SK-N-SH treated with all-trans-retinoic acid at 6 μM for 48 hours (cell line): ENCODE data around the gene UNC50.

Experiments used
- ARNTL ChIP-seq: fragments of 450-650 bp; formaldehyde crosslinking; IDR thresholded peaks from 2 replicates; pipeline ENCODE4 v1.5.0; 2020; ENCODE audit warnings: low read depth, mild to moderate bottlenecking, moderate library complexity, borderline replicate concordance
- BACH2 ChIP-seq: fragments of 250-450 bp; sonication (Bioruptor Pico); IDR thresholded peaks from 2 replicates; pipeline ENCODE4 v1.9.0; 2021; ENCODE audit warnings: mild to moderate bottlenecking, borderline replicate concordance
- CSDC2 ChIP-seq: fragments of 250-450 bp; sonication (Bioruptor Pico); IDR thresholded peaks from 2 replicates; pipeline ENCODE4 v1.5.0; 2020; ENCODE audit warnings: mild to moderate bottlenecking, moderate library complexity
- ISL1 ChIP-seq: fragments of 250-450 bp; sonication (Bioruptor Pico); IDR thresholded peaks from 2 replicates; pipeline ENCODE4 v2.1.2; 2022; ENCODE audit warnings: mild to moderate bottlenecking, moderate library complexity
- PPARA ChIP-seq: fragments of 250-450 bp; sonication (Bioruptor Pico); IDR thresholded peaks from 2 replicates; pipeline ENCODE4 v1.5.0; 2020; ENCODE audit warnings: mild to moderate bottlenecking, borderline replicate concordance
- SNAI2 ChIP-seq: fragments of 250-450 bp; sonication (Bioruptor Pico); IDR thresholded peaks from 2 replicates; pipeline ENCODE4 v1.5.0; 2020; ENCODE audit warnings: mild to moderate bottlenecking, moderate library complexity
- TOX ChIP-seq: fragments of 250-450 bp; sonication (Bioruptor Pico); IDR thresholded peaks from 2 replicates; pipeline ENCODE4 v1.8.0; 2021; ENCODE audit warnings: mild to moderate bottlenecking, moderate library complexity, borderline replicate concordance
- ZC3H10 ChIP-seq: fragments of 250-450 bp; sonication (Bioruptor Pico); IDR thresholded peaks from 2 replicates; pipeline ENCODE4 v1.5.1; 2021; ENCODE audit warnings: mild to moderate bottlenecking, moderate library complexity
- ZFP3 ChIP-seq: fragments of 250-450 bp; sonication (Bioruptor Pico); IDR thresholded peaks from 2 replicates; pipeline ENCODE4 v1.5.0; 2020; ENCODE audit warnings: mild to moderate bottlenecking, moderate library complexity
- ZFP30 ChIP-seq: fragments of 450-650 bp; formaldehyde crosslinking; IDR thresholded peaks from 2 replicates; pipeline ENCODE4 v1.5.0; 2022; ENCODE audit warnings: mild to moderate bottlenecking, moderate library complexity
- ZNF565 ChIP-seq: fragments of 450-650 bp; formaldehyde crosslinking; conservative IDR thresholded peaks from 2 replicates; pipeline ENCODE4 v1.5.0; 2020; ENCODE audit warnings: low read depth, mild to moderate bottlenecking, moderate library complexity
- ZNF8 ChIP-seq: fragments of 450-650 bp; formaldehyde crosslinking; IDR thresholded peaks from 2 replicates; pipeline ENCODE4 v1.5.0; 2020; ENCODE audit warnings: mild to moderate bottlenecking, moderate library complexity
- TF ChIP-seq, protein P1 (sequence below): fragments of 250-450 bp; sonication (Bioruptor Pico); IDR thresholded peaks from 2 replicates; pipeline ENCODE4 v1.8.0; 2020; ENCODE audit warnings: mild to moderate bottlenecking, moderate library complexity, borderline replicate concordance
- TF ChIP-seq, protein P2 (sequence below): fragments of 250-450 bp; sonication (Bioruptor Pico); IDR thresholded peaks from 2 replicates; pipeline ENCODE4 v1.5.0; 2020; ENCODE audit warnings: mild to moderate bottlenecking, moderate library complexity

DNA sequence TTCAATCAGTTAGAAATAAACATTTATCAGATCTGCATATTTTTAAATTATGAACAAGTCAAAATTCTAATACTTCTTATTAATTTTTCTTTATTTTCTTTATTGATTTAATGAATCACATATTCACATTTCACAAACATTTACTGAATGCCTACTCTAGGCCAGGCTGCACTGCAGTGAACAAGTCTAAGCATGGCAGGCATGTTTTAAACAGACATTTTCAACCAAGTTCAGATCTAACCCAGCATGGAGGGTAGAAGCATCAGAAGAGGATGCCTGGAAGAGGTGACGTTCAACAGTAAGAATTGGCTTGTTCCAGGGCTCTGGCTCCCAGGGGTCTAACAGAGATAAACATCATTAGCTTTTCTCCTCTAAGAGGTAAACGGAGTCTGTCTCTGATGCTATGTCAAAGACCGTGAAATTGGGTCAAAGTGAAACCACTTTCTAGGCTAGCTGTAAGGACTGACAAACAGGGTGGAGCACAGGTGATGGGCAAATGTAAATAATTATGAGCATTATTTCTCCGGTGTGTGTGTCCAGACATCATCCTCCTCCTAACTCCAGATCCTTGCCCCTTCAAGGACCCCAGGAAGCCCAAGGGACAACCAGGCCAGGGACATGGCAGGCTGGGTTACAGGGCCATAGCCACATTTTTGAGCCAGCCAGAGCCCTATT is 50.6 kb downstream of the UNC50 start:
- no peak for TF ChIP-seq ZNF565
- no peak for TF ChIP-seq PPARA (CRISPR knock-in tag)
- TF ChIP-seq, protein P1, sequence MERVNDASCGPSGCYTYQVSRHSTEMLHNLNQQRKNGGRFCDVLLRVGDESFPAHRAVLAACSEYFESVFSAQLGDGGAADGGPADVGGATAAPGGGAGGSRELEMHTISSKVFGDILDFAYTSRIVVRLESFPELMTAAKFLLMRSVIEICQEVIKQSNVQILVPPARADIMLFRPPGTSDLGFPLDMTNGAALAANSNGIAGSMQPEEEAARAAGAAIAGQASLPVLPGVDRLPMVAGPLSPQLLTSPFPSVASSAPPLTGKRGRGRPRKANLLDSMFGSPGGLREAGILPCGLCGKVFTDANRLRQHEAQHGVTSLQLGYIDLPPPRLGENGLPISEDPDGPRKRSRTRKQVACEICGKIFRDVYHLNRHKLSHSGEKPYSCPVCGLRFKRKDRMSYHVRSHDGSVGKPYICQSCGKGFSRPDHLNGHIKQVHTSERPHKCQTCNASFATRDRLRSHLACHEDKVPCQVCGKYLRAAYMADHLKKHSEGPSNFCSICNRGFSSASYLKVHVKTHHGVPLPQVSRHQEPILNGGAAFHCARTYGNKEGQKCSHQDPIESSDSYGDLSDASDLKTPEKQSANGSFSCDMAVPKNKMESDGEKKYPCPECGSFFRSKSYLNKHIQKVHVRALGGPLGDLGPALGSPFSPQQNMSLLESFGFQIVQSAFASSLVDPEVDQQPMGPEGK (CRISPR knock-in tag): no peak
- TF ChIP-seq ZNF8 (CRISPR knock-in tag): no peak
- no peak for TF ChIP-seq ZFP30 (CRISPR knock-in tag)
- TF ChIP-seq, protein P2, sequence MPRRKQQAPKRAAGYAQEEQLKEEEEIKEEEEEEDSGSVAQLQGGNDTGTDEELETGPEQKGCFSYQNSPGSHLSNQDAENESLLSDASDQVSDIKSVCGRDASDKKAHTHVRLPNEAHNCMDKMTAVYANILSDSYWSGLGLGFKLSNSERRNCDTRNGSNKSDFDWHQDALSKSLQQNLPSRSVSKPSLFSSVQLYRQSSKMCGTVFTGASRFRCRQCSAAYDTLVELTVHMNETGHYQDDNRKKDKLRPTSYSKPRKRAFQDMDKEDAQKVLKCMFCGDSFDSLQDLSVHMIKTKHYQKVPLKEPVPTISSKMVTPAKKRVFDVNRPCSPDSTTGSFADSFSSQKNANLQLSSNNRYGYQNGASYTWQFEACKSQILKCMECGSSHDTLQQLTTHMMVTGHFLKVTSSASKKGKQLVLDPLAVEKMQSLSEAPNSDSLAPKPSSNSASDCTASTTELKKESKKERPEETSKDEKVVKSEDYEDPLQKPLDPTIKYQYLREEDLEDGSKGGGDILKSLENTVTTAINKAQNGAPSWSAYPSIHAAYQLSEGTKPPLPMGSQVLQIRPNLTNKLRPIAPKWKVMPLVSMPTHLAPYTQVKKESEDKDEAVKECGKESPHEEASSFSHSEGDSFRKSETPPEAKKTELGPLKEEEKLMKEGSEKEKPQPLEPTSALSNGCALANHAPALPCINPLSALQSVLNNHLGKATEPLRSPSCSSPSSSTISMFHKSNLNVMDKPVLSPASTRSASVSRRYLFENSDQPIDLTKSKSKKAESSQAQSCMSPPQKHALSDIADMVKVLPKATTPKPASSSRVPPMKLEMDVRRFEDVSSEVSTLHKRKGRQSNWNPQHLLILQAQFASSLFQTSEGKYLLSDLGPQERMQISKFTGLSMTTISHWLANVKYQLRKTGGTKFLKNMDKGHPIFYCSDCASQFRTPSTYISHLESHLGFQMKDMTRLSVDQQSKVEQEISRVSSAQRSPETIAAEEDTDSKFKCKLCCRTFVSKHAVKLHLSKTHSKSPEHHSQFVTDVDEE (CRISPR knock-in tag): no peak
- TF ChIP-seq SNAI2: no peak
- TF ChIP-seq ISL1 (CRISPR knock-in tag): no peak
- no peak for TF ChIP-seq ZFP3
- no peak for TF ChIP-seq TOX (CRISPR knock-in tag)
- TF ChIP-seq ARNTL (CRISPR knock-in tag): no peak
- TF ChIP-seq CSDC2 (CRISPR knock-in tag): no peak
- TF ChIP-seq BACH2 (CRISPR knock-in tag): no peak
- no peak for TF ChIP-seq ZC3H10 (CRISPR knock-in tag)
